ENCODE results near the gene NOL11.
"Not testable (repeated sequence)": the region's sequence is repeated elsewhere in the genome, so short reads cannot be mapped to it uniquely, and the experiment has no call there.

The NOL11 gene

GRCh38 chr17:67717624-67718324, at the start of gene NOL11:
TSS of gene NOL11 (plus strand) at chr17:67717936. CDS start at chr17:67717948, 12 bp downstream.
- DNase-seq, result peak; percentile 93

GRCh38 chr17:67671493-67671892, 46.2 kb upstream of the NOL11 start:
- DNase-seq, result no peak

- no peak for DNase-seq
These were observed 45.0 kb upstream of the NOL11 start for GRCh38 chr17:67672592-67673335.

GRCh38 chr17:67675481-67675880, 42.3 kb upstream of the NOL11 start:
- DNase-seq, result no peak

GRCh38 chr17:67676305-67676704, 41.4 kb upstream of the NOL11 start:
- DNase-seq, result no peak

GRCh38 chr17:67678414-67678813, 39.3 kb upstream of the NOL11 start:
- DNase-seq, result no peak

GRCh38 chr17:67679225-67679624, 38.5 kb upstream of the NOL11 start:
- no peak for DNase-seq

- DNase-seq, result no peak
These were observed 38.0 kb upstream of the NOL11 start for GRCh38 chr17:67679721-67680120.

- DNase-seq, result no peak
These were observed 37.1 kb upstream of the NOL11 start for GRCh38 chr17:67680445-67681224.

GRCh38 chr17:67682196-67682595, 35.5 kb upstream of the NOL11 start:
- DNase-seq, result no peak

- no peak for DNase-seq
These were observed 32.4 kb upstream of the NOL11 start for GRCh38 chr17:67685351-67685750.

GRCh38 chr17:67686241-67686640, 31.5 kb upstream of the NOL11 start:
- DNase-seq, result no peak

- DNase-seq, result no peak
These were observed 30.2 kb upstream of the NOL11 start for GRCh38 chr17:67687511-67687910.

- no peak for DNase-seq
These were observed 28.1 kb upstream of the NOL11 start for GRCh38 chr17:67689534-67690177.

GRCh38 chr17:67693811-67694210, 23.9 kb upstream of the NOL11 start:
- no peak for DNase-seq

- no peak for DNase-seq
These were observed 21.4 kb upstream of the NOL11 start for GRCh38 chr17:67696347-67696746.

GRCh38 chr17:67696853-67697498, 20.8 kb upstream of the NOL11 start:
- DNase-seq, result peak; percentile 45

- DNase-seq, result no peak
These were observed 17.6 kb upstream of the NOL11 start for GRCh38 chr17:67700037-67700724.

GRCh38 chr17:67700725-67701119, 17.0 kb upstream of the NOL11 start:
- DNase-seq, result no peak

GRCh38 chr17:67702861-67703260, 14.9 kb upstream of the NOL11 start:
- not testable (repeated sequence) for DNase-seq

GRCh38 chr17:67707442-67707841, 10.3 kb upstream of the NOL11 start:
- no peak for DNase-seq

- DNase-seq, result no peak
These were observed 9.4 kb upstream of the NOL11 start for GRCh38 chr17:67708378-67708777.
